ENCODE data around the gene TEX261. TPM values are rescaled to one million over a fixed set of nuclear protein-coding genes. Genes with fewer than 3 reads are reported as not detected.

The TEX261 gene
- total RNA-seq, 1 experiment from 2014 or later, result 54.2 TPM

GRCh38 chr2:70984228-70984575 is 10.5 kb downstream of the TEX261 start:
- CTCF ChIA-PET, result no interaction called here

GRCh38 chr2:70983506-70984227 is 11.0 kb downstream of the TEX261 start:
- Histone ChIP-seq H2AFZ (ENCODE audit: low read length) (no peak overlapping the region), H3K79me2 (ENCODE audit: low read length) (no peaks in the 10 kb centered on the region), H3K9me2 (replicated peaks; ENCODE audit: low read length) (no peaks in the 10 kb centered on the region), H3K4me1 (ENCODE audit: insufficient read depth, low read length) (no peaks in the 10 kb centered on the region), H3K4me3 (ENCODE audit: low read length) (no peak overlapping the region), H3F3A (ENCODE audit: low read length, unreplicated experiment) (no peaks in the 10 kb centered on the region), H4K20me1 (ENCODE audit: low read length) (no peaks in the 10 kb centered on the region), H3K4me2 (ENCODE audit: low read length) (no peak overlapping the region), H3K27me3 (ENCODE audit: low read length) (no peaks in the 10 kb centered on the region), H3K9me3 (ENCODE audit: low read length) (no peaks in the 10 kb centered on the region), H3K36me3 (ENCODE audit: low read depth, low read length) (peaks cover 20% of the 10 kb centered on the region), H3K9ac (ENCODE audit: low read length) (no peak overlapping the region), H3K27ac (ENCODE audit: low read length) (no peak overlapping the region)
- ChIA-PET CTCF (no interaction called here), POLR2A (ENCODE audit: unreplicated experiment) (no interaction called here)
- BruUV-seq (replicated peaks), result no TSS peak
- intact Hi-C loops (cut with micrococcal nuclease), result no loop called here
- no peak for ATAC-seq
- DNase-seq, result no peak
- TF ChIP-seq EZH2phosphoT487 (IDR thresholded peaks at IDR 0.05; ENCODE audit: borderline replicate concordance, low read length), result no peak
- TF ChIP-seq CTCF (conservative IDR thresholded peaks at IDR 0.05; ENCODE audit: low read depth, low read length), result no peak
- no peak for TF ChIP-seq EZH2 (IDR thresholded peaks at IDR 0.05; ENCODE audit: low read length, unreplicated experiment)

More at GRCh38 chr2:70984228-70984575, 10.5 kb downstream of the TEX261 start:
- no peaks in the 10 kb centered on the region for H3F3A ChIP-seq (ENCODE audit: low read length, unreplicated experiment)
- DNase-seq (no peak), ATAC-seq (no peak)
- no peak overlapping the region for H3K4me3 ChIP-seq (ENCODE audit: low read length)
- no peak overlapping the region for H3K9ac ChIP-seq (ENCODE audit: low read length)
- BruUV-seq (replicated peaks), result no TSS peak
- POLR2A ChIA-PET (ENCODE audit: unreplicated experiment), result no interaction called here
- no peaks in the 10 kb centered on the region for H3K9me2 ChIP-seq (replicated peaks; ENCODE audit: low read length)
- H2AFZ ChIP-seq (ENCODE audit: low read length), result no peak overlapping the region
- intact Hi-C loops (cut with micrococcal nuclease), result no loop called here
- no peaks in the 10 kb centered on the region for H4K20me1 ChIP-seq (ENCODE audit: low read length)
- no peaks in the 10 kb centered on the region for H3K79me2 ChIP-seq (ENCODE audit: low read length)
- TF ChIP-seq EZH2 (IDR thresholded peaks at IDR 0.05; ENCODE audit: low read length, unreplicated experiment), result no peak
- TF ChIP-seq EZH2phosphoT487 (IDR thresholded peaks at IDR 0.05; ENCODE audit: borderline replicate concordance, low read length), result no peak
- no peak for TF ChIP-seq CTCF (conservative IDR thresholded peaks at IDR 0.05; ENCODE audit: low read depth, low read length)
- H3K9me3 ChIP-seq (ENCODE audit: low read length), result no peaks in the 10 kb centered on the region
- H3K27me3 ChIP-seq (ENCODE audit: low read length), result no peaks in the 10 kb centered on the region
- no peak overlapping the region for H3K4me2 ChIP-seq (ENCODE audit: low read length)
- H3K36me3 ChIP-seq (ENCODE audit: low read depth, low read length), result peaks cover 23% of the 10 kb centered on the region
- no peak overlapping the region for H3K27ac ChIP-seq (ENCODE audit: low read length)
- H3K4me1 ChIP-seq (ENCODE audit: insufficient read depth, low read length), result no peaks in the 10 kb centered on the region

- Histone ChIP-seq H3K9me3 (ENCODE audit: low read length) (no peaks in the 10 kb centered on the region), H3K4me3 (ENCODE audit: low read length) (no peak overlapping the region), H3K36me3 (ENCODE audit: low read depth, low read length) (peaks cover 14% of the 10 kb centered on the region), H3K27me3 (ENCODE audit: low read length) (no peaks in the 10 kb centered on the region), H2AFZ (ENCODE audit: low read length) (no peak overlapping the region), H3K9me2 (replicated peaks; ENCODE audit: low read length) (no peaks in the 10 kb centered on the region), H4K20me1 (ENCODE audit: low read length) (no peaks in the 10 kb centered on the region), H3K4me2 (ENCODE audit: low read length) (no peak overlapping the region), H3F3A (ENCODE audit: low read length, unreplicated experiment) (no peaks in the 10 kb centered on the region), H3K4me1 (ENCODE audit: insufficient read depth, low read length) (peaks cover 3% of the 10 kb centered on the region), H3K9ac (ENCODE audit: low read length) (no peak overlapping the region), H3K79me2 (ENCODE audit: low read length) (no peaks in the 10 kb centered on the region), H3K27ac (ENCODE audit: low read length) (no peak overlapping the region)
- DNase-seq (no peak), ATAC-seq (no peak)
- ChIA-PET CTCF (no interaction called here), POLR2A (ENCODE audit: unreplicated experiment) (no interaction called here)
- TF ChIP-seq CTCF (conservative IDR thresholded peaks at IDR 0.05; ENCODE audit: low read depth, low read length) (no peak), EZH2phosphoT487 (IDR thresholded peaks at IDR 0.05; ENCODE audit: borderline replicate concordance, low read length) (no peak), EZH2 (IDR thresholded peaks at IDR 0.05; ENCODE audit: low read length, unreplicated experiment) (no peak)
- no TSS peak for BruUV-seq (replicated peaks)
- intact Hi-C loops (cut with micrococcal nuclease), result no loop called here
Observed at GRCh38 chr2:70982971-70983370, 11.7 kb downstream of the TEX261 start.
